Measurements from ENCODE around the gene SUCLA2. TPM values are rescaled to one million over a fixed set of nuclear protein-coding genes. Genes with fewer than 3 reads are reported as not detected.

Gene SUCLA2
- total RNA-seq, 1 experiment from 2014 or later: 53.9 TPM

DNA sequence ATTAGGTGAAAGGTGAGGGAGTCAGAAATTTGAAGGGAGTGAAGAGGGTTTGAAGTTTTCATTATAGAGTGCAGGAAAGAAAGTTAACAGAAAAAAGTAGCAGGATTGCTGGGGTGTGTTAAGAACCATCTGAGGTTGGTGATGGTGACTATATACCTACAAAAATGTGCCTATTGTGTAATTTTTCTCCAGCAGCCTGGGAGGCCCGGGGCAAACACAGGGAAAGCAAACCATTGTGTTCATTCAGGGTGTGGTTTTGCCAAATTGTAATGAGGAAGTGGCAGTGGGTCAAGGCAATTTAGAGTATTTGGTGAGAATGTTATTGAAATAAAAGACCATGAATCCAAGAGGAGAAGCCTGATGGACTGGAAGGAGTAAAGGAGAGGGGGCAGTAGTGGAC lies 8.2 kb upstream of the SUCLA2 start:
- no peak overlapping the region for H3K4me3 Mint-ChIP-seq
- H3K27ac ChIP-seq (ENCODE audit: insufficient read length, low read depth, low read length): no peak overlapping the region
- no peak overlapping the region for H4K91ac ChIP-seq (ENCODE audit: insufficient read length, low read depth, low read length)
- no peaks in the 10 kb centered on the region for H3K79me2 ChIP-seq (ENCODE audit: insufficient read depth, low read length)
- no peak overlapping the region for H3K14ac ChIP-seq (ENCODE audit: insufficient read depth, low read length)
- H2BK120ac ChIP-seq (ENCODE audit: low read depth, low read length, poor library complexity, severe bottlenecking): no peak overlapping the region
- no peaks in the 10 kb centered on the region for H3K23me2 ChIP-seq (ENCODE audit: insufficient read length, low read depth, low read length, poor library complexity, severe bottlenecking)
- no peak overlapping the region for H3K9ac ChIP-seq (ENCODE audit: extremely low read depth, insufficient read length, low read length)
- no peaks in the 10 kb centered on the region for H3K79me1 ChIP-seq (ENCODE audit: insufficient read depth, low read depth, low read length, poor library complexity, severe bottlenecking)
- H3K4ac ChIP-seq (ENCODE audit: low read depth, low read length): no peak overlapping the region
- H4K20me1 ChIP-seq (ENCODE audit: control insufficient read depth, insufficient read depth, insufficient read length): no peaks in the 10 kb centered on the region
- no CpG with 5 or more reads among the region's 1 CpG for WGBS (ENCODE audit: extremely low coverage, insufficient read length, low lambda C conversion rate)
- H2AK5ac ChIP-seq (ENCODE audit: insufficient read length, low read length): no peak overlapping the region
- no peaks in the 10 kb centered on the region for H3K9me3 ChIP-seq (ENCODE audit: control insufficient read depth, low read depth, low read length)
- H3K36me3 Mint-ChIP-seq (ENCODE audit: insufficient read depth in 1 of 3, low read depth in 3 of 3): no peaks in the 10 kb centered on the region; a peak in 2 of 7 replicates
- H3K27ac Mint-ChIP-seq: no peak overlapping the region; a peak in 3 of 7 replicates
- no peak for DNase-seq
- H2BK20ac ChIP-seq (ENCODE audit: low read depth, low read length, poor library complexity, severe bottlenecking): no peak overlapping the region
- TF ChIP-seq CTCF (conservative IDR thresholded peaks at IDR 0.05): no peak
- no peak overlapping the region for H2BK15ac ChIP-seq (ENCODE audit: low read depth, low read length)
- peaks cover 21 to 28% of the 10 kb centered on the region in 2 experiments for H3K4me1 Mint-ChIP-seq
- H4K8ac ChIP-seq (replicated peaks; ENCODE audit: insufficient read length, low read depth, low read length): no peak overlapping the region
- H3K4me2 ChIP-seq (ENCODE audit: insufficient read depth, insufficient read length, low read length): no peak overlapping the region
- H3K4me1 ChIP-seq (ENCODE audit: insufficient read depth, low read length): peaks cover 5% of the 10 kb centered on the region; the same call in 1 of the 2 replicates
- H3K23ac ChIP-seq (ENCODE audit: insufficient read length, low read depth, low read length): no peak overlapping the region
- H2AFZ ChIP-seq (ENCODE audit: low read length): no peak overlapping the region
- H3K27me3 Mint-ChIP-seq (ENCODE audit: low read depth): no peaks in the 10 kb centered on the region
- no peak overlapping the region for H2BK12ac ChIP-seq (ENCODE audit: insufficient read length, low read depth, low read length)
- H3K27me3 ChIP-seq (ENCODE audit: insufficient read depth, low read length): no peaks in the 10 kb centered on the region
- H4K5ac ChIP-seq (ENCODE audit: insufficient read length, low read depth, low read length): no peak overlapping the region
- H3T11ph ChIP-seq (ENCODE audit: low read length): no peak overlapping the region
- H3K18ac ChIP-seq (ENCODE audit: insufficient read length, low read depth, low read length): no peak overlapping the region
- no peak overlapping the region for H2BK5ac ChIP-seq (ENCODE audit: insufficient read length, low read length)
- no peaks in the 10 kb centered on the region; a peak in 1 of 5 replicates for H3K9me3 Mint-ChIP-seq
- H3K56ac ChIP-seq (ENCODE audit: insufficient read length, low read depth, low read length): no peak overlapping the region

Data from H9 (cell line).